GM23338 (cell line): ENCODE measurements around the gene ABHD12. TPM values are rescaled to one million over a fixed set of nuclear protein-coding genes. Genes with fewer than 3 reads are reported as not detected.

Source experiments
- ATAC-seq: fragments of 200-7000 bp; cut with Tn5 transposase; 3 replicates; pipeline ENCODE4 v1.9.1; 2020
- DNase-seq: peaks from one replicate; pipeline ENCODE4 v3.0.0-alpha.2; 2015; ENCODE audit warnings: low spot score
- H2AFZ ChIP-seq: fragments of 200-600 bp; sonication (generic); 2 replicates; pipeline ENCODE4 v1.8.0; 2016; ENCODE audit warnings: antibody characterized with exemption, mild to moderate bottlenecking, moderate library complexity
- H3F3A ChIP-seq: fragments of 200-600 bp; sonication (generic); replicated peaks from 2 replicates; pipeline ENCODE4 v1.8.0; 2017; ENCODE audit warnings: antibody characterized with exemption, mixed run types, low read depth
- H3K27ac ChIP-seq: fragments of 200-600 bp; sonication (generic); 2 replicates; pipeline ENCODE4 v1.6.1; 2016; ENCODE audit warnings: low read depth
- H3K27me3 ChIP-seq: fragments of 200-600 bp; sonication (generic); 2 replicates; pipeline ENCODE4 v1.8.0; 2016; ENCODE audit warnings: mild to moderate bottlenecking, mixed run types, moderate library complexity; ENCODE audit not compliant: insufficient read depth
- H3K36me3 ChIP-seq: fragments of 200-600 bp; sonication (generic); 2 replicates; pipeline ENCODE4 v1.8.0; 2016; ENCODE audit warnings: mild to moderate bottlenecking; ENCODE audit not compliant: insufficient read depth
- H3K4me1 ChIP-seq: fragments of 200-600 bp; sonication (generic); 2 replicates; pipeline ENCODE4 v1.8.0; 2016; ENCODE audit warnings: mild to moderate bottlenecking, moderate library complexity; ENCODE audit not compliant: insufficient read depth
- H3K4me2 ChIP-seq: fragments of 200-600 bp; sonication (generic); 2 replicates; pipeline ENCODE4 v1.7.1; 2017; ENCODE audit warnings: mixed run types
- H3K4me3 ChIP-seq: fragments of 200-600 bp; sonication (generic); 2 replicates; pipeline ENCODE4 v1.6.1; 2016; ENCODE audit warnings: mixed run types
- H3K79me2 ChIP-seq: fragments of 200-600 bp; sonication (generic); replicated peaks from 2 replicates; pipeline ENCODE4 v1.8.0; 2017; ENCODE audit warnings: mild to moderate bottlenecking; ENCODE audit not compliant: insufficient read depth
- H3K9me2 ChIP-seq: fragments of 200-600 bp; sonication (generic); 2 replicates; pipeline ENCODE4 v1.8.0; 2017; ENCODE audit not compliant: insufficient read depth
- H4K20me1 ChIP-seq: fragments of 200-600 bp; sonication (generic); replicated peaks from 2 replicates; pipeline ENCODE4 v1.8.0; 2017; ENCODE audit warnings: mild to moderate bottlenecking; ENCODE audit not compliant: insufficient read depth
- H3K27ac Mint-ChIP-seq: 2 replicates; pipeline ENCODE4 v1.8.0; 2020; ENCODE audit warnings: inconsistent platforms, mild to moderate bottlenecking, moderate library complexity, mixed read lengths
- H3K27me3 Mint-ChIP-seq: 3 replicates; pipeline ENCODE4 v1.8.0; 2022; ENCODE audit warnings: low read depth, mild to moderate bottlenecking, moderate library complexity, mixed read lengths, inconsistent platforms; ENCODE audit not compliant: insufficient read depth, poor library complexity
- H3K36me3 Mint-ChIP-seq: 3 replicates; pipeline ENCODE4 v1.8.0; 2021; ENCODE audit warnings: low read depth, mild to moderate bottlenecking, inconsistent platforms, moderate library complexity, mixed read lengths
- H3K4me1 Mint-ChIP-seq: 3 replicates; pipeline ENCODE4 v1.8.0; 2020; ENCODE audit warnings: mild to moderate bottlenecking, inconsistent platforms, mixed read lengths
- H3K4me3 Mint-ChIP-seq: 3 replicates; pipeline ENCODE4 v1.8.0; 2021; ENCODE audit warnings: moderate library complexity, mild to moderate bottlenecking, inconsistent platforms, mixed read lengths
- H3K9me3 Mint-ChIP-seq: 3 replicates; pipeline ENCODE4 v1.8.0; 2020; ENCODE audit warnings: moderate library complexity, mild to moderate bottlenecking, inconsistent platforms, mixed read lengths
- CREB1 ChIP-seq: fragments of 250-450 bp; sonication (Bioruptor Pico); IDR thresholded peaks from 2 replicates; pipeline ENCODE4 v1.5.0; 2020; ENCODE audit warnings: low read depth, mild to moderate bottlenecking, moderate library complexity
- EZH2 ChIP-seq: fragments of 200-600 bp; sonication (generic); IDR thresholded peaks from one replicate; pipeline ENCODE4 v1.8.0; 2017; ENCODE audit warnings: antibody characterized with exemption, mild to moderate bottlenecking, low read depth; ENCODE audit not compliant: unreplicated experiment
- EZH2phosphoT487 ChIP-seq: fragments of 200-600 bp; sonication (generic); IDR thresholded peaks from one replicate; pipeline ENCODE4 v1.8.1; 2018; ENCODE audit warnings: antibody characterized with exemption; ENCODE audit not compliant: unreplicated experiment
- NANOG ChIP-seq: IDR thresholded peaks from 2 replicates; pipeline ENCODE4 v1.6.1; 2016; ENCODE audit warnings: antibody characterized with exemption, borderline replicate concordance
- POLR2AphosphoS5 ChIP-seq: IDR thresholded peaks from 2 replicates; pipeline ENCODE4 v1.6.1; 2016; ENCODE audit warnings: antibody characterized with exemption, low read depth
- STAT1 ChIP-seq: IDR thresholded peaks from one replicate; pipeline ENCODE4 v1.6.1; 2016; ENCODE audit warnings: antibody characterized with exemption; ENCODE audit not compliant: unreplicated experiment
- ZNF114 ChIP-seq: fragments of 250-450 bp; sonication (Bioruptor Pico); IDR thresholded peaks from 2 replicates; pipeline ENCODE4 v1.5.0; 2020; ENCODE audit warnings: mild to moderate bottlenecking, moderate library complexity
- ZNF331 ChIP-seq: fragments of 250-450 bp; sonication (Bioruptor Pico); IDR thresholded peaks from 2 replicates; pipeline ENCODE4 v1.5.0; 2020; ENCODE audit warnings: low read depth, mild to moderate bottlenecking, moderate library complexity
- polyA plus RNA-seq: library from polyadenylated mRNA; unstranded; fragments of >200 nt; fragmentation: Nextera tagmentation; extraction: Ambion mirVana; gene quantifications from 2 replicates; pipeline ENCODE4 v1.2.1, GENCODE V29; 2016
- total RNA-seq: library from RNA; depleted of rRNA; stranded (reverse); fragments of >200 nt; shearing (Covaris generic); gene quantifications from 2 replicates; pipeline ENCODE4 v1.2.3, GENCODE V29; 2014
- TF ChIP-seq, protein P1 (sequence below): IDR thresholded peaks from one replicate; pipeline ENCODE4 v1.6.1; 2018; ENCODE audit warnings: antibody characterized with exemption; ENCODE audit not compliant: unreplicated experiment

ABHD12 gene
- total and polyA plus RNA-seq, 2 experiments from 2014 or later = 40.2 to 57.8 TPM

GRCh38 chr20:25297141-25297905, 93.3 kb downstream of the ABHD12 start:
- Histone ChIP-seq H3K4me3 (no peak overlapping the region), H3K79me2 (no peaks in the 10 kb centered on the region), H3K36me3 (peaks cover 4% of the 10 kb centered on the region; the same call in 1 of the 2 replicates), H3F3A (peaks cover 13% of the 10 kb centered on the region; the same call in 1 of the 2 replicates), H3K4me1 (peaks cover 9% of the 10 kb centered on the region; the same call in 1 of the 2 replicates), H3K4me2 (no peak overlapping the region), H3K27me3 (no peaks in the 10 kb centered on the region), H2AFZ (no peak overlapping the region), H3K9me2 (no peaks in the 10 kb centered on the region), H4K20me1 (0 out of 2 replicates have a peak, but pooled peaks cover 3% of the 10 kb centered on the region), H3K27ac (peak overlapping the region; percentile 50; the same call in 1 of the 2 replicates)
- Mint-ChIP-seq H3K4me3 (no peak overlapping the region), H3K4me1 (peaks cover 28% of the 10 kb centered on the region), H3K9me3 (no peaks in the 10 kb centered on the region; the same call in 1 of the 3 replicates), H3K27me3 (peaks cover 24% of the 10 kb centered on the region), H3K27ac (no peak overlapping the region; the same call in 1 of the 2 replicates), H3K36me3 (peaks cover 37% of the 10 kb centered on the region)
- ATAC-seq = no peak
- no peak for TF ChIP-seq STAT1
- TF ChIP-seq, protein P1, sequence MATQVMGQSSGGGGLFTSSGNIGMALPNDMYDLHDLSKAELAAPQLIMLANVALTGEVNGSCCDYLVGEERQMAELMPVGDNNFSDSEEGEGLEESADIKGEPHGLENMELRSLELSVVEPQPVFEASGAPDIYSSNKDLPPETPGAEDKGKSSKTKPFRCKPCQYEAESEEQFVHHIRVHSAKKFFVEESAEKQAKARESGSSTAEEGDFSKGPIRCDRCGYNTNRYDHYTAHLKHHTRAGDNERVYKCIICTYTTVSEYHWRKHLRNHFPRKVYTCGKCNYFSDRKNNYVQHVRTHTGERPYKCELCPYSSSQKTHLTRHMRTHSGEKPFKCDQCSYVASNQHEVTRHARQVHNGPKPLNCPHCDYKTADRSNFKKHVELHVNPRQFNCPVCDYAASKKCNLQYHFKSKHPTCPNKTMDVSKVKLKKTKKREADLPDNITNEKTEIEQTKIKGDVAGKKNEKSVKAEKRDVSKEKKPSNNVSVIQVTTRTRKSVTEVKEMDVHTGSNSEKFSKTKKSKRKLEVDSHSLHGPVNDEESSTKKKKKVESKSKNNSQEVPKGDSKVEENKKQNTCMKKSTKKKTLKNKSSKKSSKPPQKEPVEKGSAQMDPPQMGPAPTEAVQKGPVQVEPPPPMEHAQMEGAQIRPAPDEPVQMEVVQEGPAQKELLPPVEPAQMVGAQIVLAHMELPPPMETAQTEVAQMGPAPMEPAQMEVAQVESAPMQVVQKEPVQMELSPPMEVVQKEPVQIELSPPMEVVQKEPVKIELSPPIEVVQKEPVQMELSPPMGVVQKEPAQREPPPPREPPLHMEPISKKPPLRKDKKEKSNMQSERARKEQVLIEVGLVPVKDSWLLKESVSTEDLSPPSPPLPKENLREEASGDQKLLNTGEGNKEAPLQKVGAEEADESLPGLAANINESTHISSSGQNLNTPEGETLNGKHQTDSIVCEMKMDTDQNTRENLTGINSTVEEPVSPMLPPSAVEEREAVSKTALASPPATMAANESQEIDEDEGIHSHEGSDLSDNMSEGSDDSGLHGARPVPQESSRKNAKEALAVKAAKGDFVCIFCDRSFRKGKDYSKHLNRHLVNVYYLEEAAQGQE = no peak
- no peak for TF ChIP-seq CREB1 (CRISPR knock-in tag)
- no peak for TF ChIP-seq EZH2
- TF ChIP-seq ZNF114 (CRISPR knock-in tag) = no peak
- no peak for TF ChIP-seq EZH2phosphoT487
- TF ChIP-seq NANOG = no peak
- TF ChIP-seq ZNF331 (CRISPR knock-in tag) = no peak
- TF ChIP-seq POLR2AphosphoS5 = no peak
- no peak for DNase-seq
